Measurements from ENCODE around the gene PODNL1.

- TF ChIP-seq POLR2A (IDR thresholded peaks at IDR 0.05): no peak
- TF ChIP-seq, protein P1, sequence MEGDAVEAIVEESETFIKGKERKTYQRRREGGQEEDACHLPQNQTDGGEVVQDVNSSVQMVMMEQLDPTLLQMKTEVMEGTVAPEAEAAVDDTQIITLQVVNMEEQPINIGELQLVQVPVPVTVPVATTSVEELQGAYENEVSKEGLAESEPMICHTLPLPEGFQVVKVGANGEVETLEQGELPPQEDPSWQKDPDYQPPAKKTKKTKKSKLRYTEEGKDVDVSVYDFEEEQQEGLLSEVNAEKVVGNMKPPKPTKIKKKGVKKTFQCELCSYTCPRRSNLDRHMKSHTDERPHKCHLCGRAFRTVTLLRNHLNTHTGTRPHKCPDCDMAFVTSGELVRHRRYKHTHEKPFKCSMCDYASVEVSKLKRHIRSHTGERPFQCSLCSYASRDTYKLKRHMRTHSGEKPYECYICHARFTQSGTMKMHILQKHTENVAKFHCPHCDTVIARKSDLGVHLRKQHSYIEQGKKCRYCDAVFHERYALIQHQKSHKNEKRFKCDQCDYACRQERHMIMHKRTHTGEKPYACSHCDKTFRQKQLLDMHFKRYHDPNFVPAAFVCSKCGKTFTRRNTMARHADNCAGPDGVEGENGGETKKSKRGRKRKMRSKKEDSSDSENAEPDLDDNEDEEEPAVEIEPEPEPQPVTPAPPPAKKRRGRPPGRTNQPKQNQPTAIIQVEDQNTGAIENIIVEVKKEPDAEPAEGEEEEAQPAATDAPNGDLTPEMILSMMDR (IDR thresholded peaks at IDR 0.05): no peak
Measured at GRCh38 chr19:13979244-13979615, 41.0 kb upstream of the PODNL1 start.

Measured in upper lobe of left lung (tissue), 4 donors.